ENCODE results near the gene UNC5C.

The UNC5C gene

GRCh38 chr4:95204267-95204844 lies 344.4 kb downstream of the UNC5C start:
- no peaks in the 10 kb centered on the region for H3K4me1 ChIP-seq (ENCODE audit: control insufficient read depth in 2 of 2, insufficient read depth in 2 of 2, low read length in 2 of 2)
- H3K27ac ChIP-seq (ENCODE audit: low read depth in 2 of 2, low read length in 2 of 2) = no peak overlapping the region
- H3K4me3 ChIP-seq (ENCODE audit: low read length in 2 of 2) = no peak overlapping the region
- H3K9me3 ChIP-seq (ENCODE audit: control insufficient read depth in 2 of 2, low read length in 2 of 2) = no peaks in the 10 kb centered on the region
- no peaks in the 10 kb centered on the region for H3K36me3 ChIP-seq (ENCODE audit: control insufficient read depth in 2 of 2, insufficient read depth in 2 of 2, low read length in 2 of 2)
- no peak overlapping the region for H3K9ac ChIP-seq (ENCODE audit: low read depth in 1 of 2, low read length in 2 of 2)
- no peaks in the 10 kb centered on the region for H3K27me3 ChIP-seq (ENCODE audit: control insufficient read depth in 2 of 2, insufficient read depth in 2 of 2, low read length in 2 of 2)

- Histone ChIP-seq H3K4me1 (ENCODE audit: control insufficient read depth in 2 of 2, insufficient read depth in 2 of 2, low read length in 2 of 2) (no peaks in the 10 kb centered on the region), H3K27ac (ENCODE audit: low read depth in 2 of 2, low read length in 2 of 2) (no peak overlapping the region), H3K36me3 (ENCODE audit: control insufficient read depth in 2 of 2, insufficient read depth in 2 of 2, low read length in 2 of 2) (no peaks in the 10 kb centered on the region), H3K4me3 (ENCODE audit: low read length in 2 of 2) (no peak overlapping the region), H3K9ac (ENCODE audit: low read depth in 1 of 2, low read length in 2 of 2) (no peak overlapping the region), H3K27me3 (ENCODE audit: control insufficient read depth in 2 of 2, insufficient read depth in 2 of 2, low read length in 2 of 2) (no peaks in the 10 kb centered on the region), H3K9me3 (ENCODE audit: control insufficient read depth in 2 of 2, low read length in 2 of 2) (no peaks in the 10 kb centered on the region)
Measured at GRCh38 chr4:95198961-95199360, 349.8 kb downstream of the UNC5C start.

- H3K9me3 ChIP-seq (ENCODE audit: control insufficient read depth in 2 of 2, low read length in 2 of 2) = no peaks in the 10 kb centered on the region
- H3K36me3 ChIP-seq (ENCODE audit: control insufficient read depth in 2 of 2, insufficient read depth in 2 of 2, low read length in 2 of 2) = no peaks in the 10 kb centered on the region
- no peaks in the 10 kb centered on the region for H3K27me3 ChIP-seq (ENCODE audit: control insufficient read depth in 2 of 2, insufficient read depth in 2 of 2, low read length in 2 of 2)
- no peak overlapping the region for H3K9ac ChIP-seq (ENCODE audit: low read depth in 1 of 2, low read length in 2 of 2)
- H3K4me3 ChIP-seq (ENCODE audit: low read length in 2 of 2) = no peak overlapping the region
- H3K27ac ChIP-seq (ENCODE audit: low read depth in 2 of 2, low read length in 2 of 2) = no peak overlapping the region
- H3K4me1 ChIP-seq (ENCODE audit: control insufficient read depth in 2 of 2, insufficient read depth in 2 of 2, low read length in 2 of 2) = no peaks in the 10 kb centered on the region
Measured at GRCh38 chr4:95197353-95197752, 351.4 kb downstream of the UNC5C start.

DNA sequence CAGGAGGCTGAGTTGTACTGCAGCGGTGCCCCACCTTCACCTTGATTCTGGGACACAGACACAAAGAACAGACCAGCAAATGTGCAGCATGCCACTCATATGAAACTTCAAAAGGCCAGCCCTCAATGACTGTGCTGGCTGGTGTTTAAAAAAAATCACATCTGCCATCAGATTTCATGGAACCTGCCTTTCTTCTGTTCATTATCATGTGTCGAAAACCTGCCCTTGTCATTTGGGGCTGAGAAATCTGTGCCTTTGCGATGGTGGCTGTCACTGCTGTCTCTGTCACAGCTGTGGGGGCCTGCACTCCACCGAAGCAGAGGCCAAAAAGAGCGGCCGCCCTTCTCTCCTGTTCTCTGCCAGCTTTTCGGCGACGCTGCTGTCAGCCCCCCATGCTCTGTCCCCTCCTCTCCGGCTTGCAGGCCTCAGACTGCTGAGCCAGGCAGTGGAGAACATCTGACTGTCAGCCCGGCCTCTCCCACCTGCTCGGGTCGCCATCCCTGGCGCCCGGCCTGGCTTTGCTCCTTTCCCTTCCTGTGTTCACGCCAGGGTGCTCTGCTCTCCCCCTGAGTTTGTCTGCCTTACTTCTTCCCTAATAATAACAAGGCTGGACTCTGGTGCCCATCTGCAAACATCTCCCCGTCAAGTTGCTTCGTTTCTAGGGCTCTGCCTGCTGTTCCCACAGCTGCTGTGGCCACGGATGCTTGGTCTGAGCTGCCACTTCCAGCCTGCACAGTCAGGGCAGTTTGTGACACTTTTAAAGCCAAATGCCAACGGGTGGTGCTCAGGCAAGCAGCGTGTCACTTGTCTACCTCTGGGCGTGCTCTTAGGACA lies 355.2 kb downstream of the UNC5C start:
- Histone ChIP-seq H3K36me3 (ENCODE audit: control insufficient read depth in 2 of 2, insufficient read depth in 2 of 2, low read length in 2 of 2) (no peaks in the 10 kb centered on the region), H3K9ac (ENCODE audit: low read depth in 1 of 2, low read length in 2 of 2) (no peak overlapping the region), H3K27ac (ENCODE audit: low read depth in 2 of 2, low read length in 2 of 2) (no peak overlapping the region), H3K4me3 (ENCODE audit: low read length in 2 of 2) (no peak overlapping the region), H3K9me3 (ENCODE audit: control insufficient read depth in 2 of 2, low read length in 2 of 2) (no peaks in the 10 kb centered on the region), H3K27me3 (ENCODE audit: control insufficient read depth in 2 of 2, insufficient read depth in 2 of 2, low read length in 2 of 2) (no peaks in the 10 kb centered on the region), H3K4me1 (ENCODE audit: control insufficient read depth in 2 of 2, insufficient read depth in 2 of 2, low read length in 2 of 2) (no peaks in the 10 kb centered on the region)

DNA sequence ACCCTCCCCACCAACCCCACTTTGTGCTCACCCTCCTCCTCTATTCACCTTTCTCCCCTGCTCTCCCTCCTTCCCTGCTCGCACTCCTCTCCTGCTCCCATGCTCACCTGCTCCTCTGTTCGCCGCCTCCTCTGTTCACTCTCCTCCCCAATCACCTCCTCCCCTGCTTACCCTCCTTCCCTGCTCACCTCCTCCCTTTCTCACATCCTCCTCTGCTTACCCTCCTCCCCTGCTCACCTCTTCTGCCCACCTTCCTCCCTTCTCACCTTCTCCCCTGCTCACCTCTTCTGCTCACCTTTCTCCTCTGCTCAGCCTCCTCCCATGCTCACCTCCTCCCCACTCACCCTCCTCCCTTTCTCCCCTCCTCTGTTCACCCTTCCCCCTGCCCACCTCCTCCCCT lies 357.2 kb downstream of the UNC5C start:
- Histone ChIP-seq H3K4me3 (ENCODE audit: low read length in 2 of 2) (no peak overlapping the region), H3K27ac (ENCODE audit: low read depth in 2 of 2, low read length in 2 of 2) (no peak overlapping the region), H3K9ac (ENCODE audit: low read depth in 1 of 2, low read length in 2 of 2) (no peak overlapping the region), H3K36me3 (ENCODE audit: control insufficient read depth in 2 of 2, insufficient read depth in 2 of 2, low read length in 2 of 2) (no peaks in the 10 kb centered on the region), H3K27me3 (ENCODE audit: control insufficient read depth in 2 of 2, insufficient read depth in 2 of 2, low read length in 2 of 2) (no peaks in the 10 kb centered on the region), H3K9me3 (ENCODE audit: control insufficient read depth in 2 of 2, low read length in 2 of 2) (no peaks in the 10 kb centered on the region), H3K4me1 (ENCODE audit: control insufficient read depth in 2 of 2, insufficient read depth in 2 of 2, low read length in 2 of 2) (no peaks in the 10 kb centered on the region)

GRCh38 chr4:95190751-95191436 lies 357.9 kb downstream of the UNC5C start:
- Histone ChIP-seq H3K4me3 (ENCODE audit: low read length in 2 of 2) (no peak overlapping the region), H3K4me1 (ENCODE audit: control insufficient read depth in 2 of 2, insufficient read depth in 2 of 2, low read length in 2 of 2) (no peaks in the 10 kb centered on the region), H3K27me3 (ENCODE audit: control insufficient read depth in 2 of 2, insufficient read depth in 2 of 2, low read length in 2 of 2) (no peaks in the 10 kb centered on the region), H3K36me3 (ENCODE audit: control insufficient read depth in 2 of 2, insufficient read depth in 2 of 2, low read length in 2 of 2) (no peaks in the 10 kb centered on the region), H3K9ac (ENCODE audit: low read depth in 1 of 2, low read length in 2 of 2) (no peak overlapping the region), H3K27ac (ENCODE audit: low read depth in 2 of 2, low read length in 2 of 2) (no peak overlapping the region), H3K9me3 (ENCODE audit: control insufficient read depth in 2 of 2, low read length in 2 of 2) (no peaks in the 10 kb centered on the region)

- no peak overlapping the region for H3K9ac ChIP-seq (ENCODE audit: low read depth in 1 of 2, low read length in 2 of 2)
- H3K9me3 ChIP-seq (ENCODE audit: control insufficient read depth in 2 of 2, low read length in 2 of 2) = no peaks in the 10 kb centered on the region
- H3K4me3 ChIP-seq (ENCODE audit: low read length in 2 of 2) = no peak overlapping the region
- no peaks in the 10 kb centered on the region for H3K27me3 ChIP-seq (ENCODE audit: control insufficient read depth in 2 of 2, insufficient read depth in 2 of 2, low read length in 2 of 2)
- H3K36me3 ChIP-seq (ENCODE audit: control insufficient read depth in 2 of 2, insufficient read depth in 2 of 2, low read length in 2 of 2) = no peaks in the 10 kb centered on the region
- H3K27ac ChIP-seq (ENCODE audit: low read depth in 2 of 2, low read length in 2 of 2) = no peak overlapping the region
- H3K4me1 ChIP-seq (ENCODE audit: control insufficient read depth in 2 of 2, insufficient read depth in 2 of 2, low read length in 2 of 2) = no peaks in the 10 kb centered on the region
Measured at GRCh38 chr4:95188701-95189370, 359.9 kb downstream of the UNC5C start.

DNA sequence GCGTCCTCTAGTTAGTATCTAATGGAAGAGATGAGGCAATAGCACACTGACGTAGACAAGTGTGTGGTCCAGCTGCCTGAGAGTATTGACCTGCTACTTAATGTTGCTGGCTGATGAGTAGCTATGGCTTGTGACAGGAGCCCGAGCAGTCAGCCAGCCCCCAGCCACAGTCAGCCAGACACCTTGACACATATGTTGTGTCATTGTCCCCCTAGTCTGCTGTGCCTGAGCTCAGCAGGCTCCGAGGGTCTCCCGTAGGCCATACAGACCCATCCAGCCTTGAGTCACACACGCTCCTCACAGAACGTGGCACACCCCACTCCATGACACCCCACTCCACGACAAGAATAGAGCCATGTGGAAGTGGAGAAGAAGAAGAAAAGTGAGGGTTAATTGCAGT lies 362.1 kb downstream of the UNC5C start:
- Histone ChIP-seq H3K4me3 (ENCODE audit: low read length in 2 of 2) (no peak overlapping the region), H3K4me1 (ENCODE audit: control insufficient read depth in 2 of 2, insufficient read depth in 2 of 2, low read length in 2 of 2) (no peaks in the 10 kb centered on the region), H3K27me3 (ENCODE audit: control insufficient read depth in 2 of 2, insufficient read depth in 2 of 2, low read length in 2 of 2) (no peaks in the 10 kb centered on the region), H3K27ac (ENCODE audit: low read depth in 2 of 2, low read length in 2 of 2) (no peak overlapping the region), H3K36me3 (ENCODE audit: control insufficient read depth in 2 of 2, insufficient read depth in 2 of 2, low read length in 2 of 2) (no peaks in the 10 kb centered on the region), H3K9ac (ENCODE audit: low read depth in 1 of 2, low read length in 2 of 2) (no peak overlapping the region), H3K9me3 (ENCODE audit: control insufficient read depth in 2 of 2, low read length in 2 of 2) (no peaks in the 10 kb centered on the region)

GRCh38 chr4:95183656-95184408 lies 364.9 kb downstream of the UNC5C start:
- Histone ChIP-seq H3K4me1 (ENCODE audit: control insufficient read depth in 2 of 2, insufficient read depth in 2 of 2, low read length in 2 of 2) (no peaks in the 10 kb centered on the region), H3K27ac (ENCODE audit: low read depth in 2 of 2, low read length in 2 of 2) (no peak overlapping the region), H3K9ac (ENCODE audit: low read depth in 1 of 2, low read length in 2 of 2) (no peak overlapping the region), H3K36me3 (ENCODE audit: control insufficient read depth in 2 of 2, insufficient read depth in 2 of 2, low read length in 2 of 2) (no peaks in the 10 kb centered on the region), H3K9me3 (ENCODE audit: control insufficient read depth in 2 of 2, low read length in 2 of 2) (no peaks in the 10 kb centered on the region), H3K4me3 (ENCODE audit: low read length in 2 of 2) (no peak overlapping the region), H3K27me3 (ENCODE audit: control insufficient read depth in 2 of 2, insufficient read depth in 2 of 2, low read length in 2 of 2) (no peaks in the 10 kb centered on the region)

All from mucosa of rectum (tissue), 2 donors.